HG03135 (cell line): Measurements from ENCODE around the gene PIGQ.

Source experiments
- ATAC-seq: cut with Tn5 transposase; IDR thresholded peaks from one replicate; pipeline ENCODE4 v1.9.1; 2021; ENCODE audit warnings: mild to moderate bottlenecking, moderate library complexity; ENCODE audit not compliant: unreplicated experiment

PIGQ gene

DNA sequence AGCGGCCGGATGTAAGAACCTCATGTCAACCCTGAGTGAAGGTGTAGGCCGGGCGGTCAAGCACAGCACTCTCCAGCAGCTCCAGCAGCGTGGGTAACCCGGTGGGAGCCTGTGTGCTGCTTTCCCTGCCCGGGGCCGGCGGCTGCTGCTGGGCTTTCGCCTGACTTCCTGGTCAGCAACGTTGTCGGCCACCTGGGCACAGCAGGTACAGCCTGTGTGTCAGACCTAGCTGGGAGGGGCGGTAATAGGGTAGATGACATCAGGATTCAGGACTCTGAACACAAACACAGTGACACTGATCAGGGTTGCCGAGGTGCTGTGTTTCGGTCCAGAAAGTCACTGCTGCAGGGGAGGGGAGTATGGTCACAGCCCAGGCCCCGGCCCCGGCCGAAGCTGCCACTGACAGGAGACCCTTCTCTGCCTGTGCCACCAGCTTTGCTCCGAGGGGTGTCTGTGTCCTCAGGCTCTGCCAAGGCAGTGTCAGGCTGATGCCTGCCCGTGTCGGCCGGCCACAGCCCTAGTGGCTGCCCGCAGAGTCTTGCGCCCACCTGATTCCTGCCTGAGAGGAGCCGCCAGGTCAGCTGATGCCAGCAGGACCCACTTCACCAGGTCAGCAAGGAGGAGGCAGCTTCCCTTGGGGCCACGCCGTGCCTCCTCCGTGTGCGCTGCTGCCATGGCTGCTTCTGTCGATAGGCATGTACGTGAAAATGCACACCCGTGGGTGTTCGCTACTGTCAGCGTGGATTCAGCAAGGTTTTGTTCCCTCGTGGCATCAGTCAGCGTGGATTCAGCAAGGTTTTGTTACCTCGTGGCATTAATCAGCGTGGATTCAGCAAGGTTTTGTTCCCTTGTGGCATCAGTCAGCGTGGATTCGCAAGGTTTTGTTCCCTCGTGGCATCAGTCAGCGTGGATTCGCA lies 29.3 kb downstream of the PIGQ start:
- ATAC-seq, result no peak

DNA sequence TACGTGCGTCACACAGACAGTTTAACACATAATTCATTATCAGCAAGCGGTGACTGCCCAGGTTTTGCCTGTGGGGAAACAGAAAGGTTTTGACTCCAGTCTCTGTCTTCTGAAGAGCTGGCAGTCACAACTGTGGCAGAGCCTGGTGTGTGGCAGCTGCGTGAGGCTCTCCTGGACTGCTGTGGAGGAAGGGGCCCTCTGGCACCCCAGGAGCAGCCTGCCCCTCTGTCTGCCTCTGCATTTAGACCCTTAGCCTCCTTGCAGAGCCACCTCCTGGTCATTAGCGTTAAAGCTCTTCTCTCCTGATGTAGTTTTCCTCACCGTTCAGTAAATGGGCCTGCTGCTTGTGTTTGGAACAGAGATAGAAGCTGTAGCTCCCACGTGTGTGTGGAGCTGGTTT lies 31.0 kb downstream of the PIGQ start:
- no peak for ATAC-seq

DNA sequence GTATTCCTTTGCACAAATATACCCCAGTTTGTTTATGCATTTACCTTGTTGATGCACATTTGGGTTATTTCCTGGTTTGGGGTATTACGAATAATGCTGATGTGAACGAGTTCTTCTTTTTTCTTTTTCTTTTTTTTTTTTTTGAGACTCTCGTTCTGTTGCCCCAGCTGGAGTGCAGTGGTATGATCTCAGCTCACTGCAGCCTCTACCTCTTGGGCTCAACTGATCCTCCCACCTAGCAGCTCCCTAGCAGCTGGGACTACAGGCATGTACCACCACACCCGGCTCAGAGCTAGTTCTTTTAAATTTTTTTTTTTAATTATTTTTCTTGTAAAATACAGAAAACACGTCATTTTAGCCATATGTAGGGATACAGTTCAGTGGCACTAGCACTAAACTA lies 34.2 kb downstream of the PIGQ start:
- ATAC-seq, result no peak

DNA sequence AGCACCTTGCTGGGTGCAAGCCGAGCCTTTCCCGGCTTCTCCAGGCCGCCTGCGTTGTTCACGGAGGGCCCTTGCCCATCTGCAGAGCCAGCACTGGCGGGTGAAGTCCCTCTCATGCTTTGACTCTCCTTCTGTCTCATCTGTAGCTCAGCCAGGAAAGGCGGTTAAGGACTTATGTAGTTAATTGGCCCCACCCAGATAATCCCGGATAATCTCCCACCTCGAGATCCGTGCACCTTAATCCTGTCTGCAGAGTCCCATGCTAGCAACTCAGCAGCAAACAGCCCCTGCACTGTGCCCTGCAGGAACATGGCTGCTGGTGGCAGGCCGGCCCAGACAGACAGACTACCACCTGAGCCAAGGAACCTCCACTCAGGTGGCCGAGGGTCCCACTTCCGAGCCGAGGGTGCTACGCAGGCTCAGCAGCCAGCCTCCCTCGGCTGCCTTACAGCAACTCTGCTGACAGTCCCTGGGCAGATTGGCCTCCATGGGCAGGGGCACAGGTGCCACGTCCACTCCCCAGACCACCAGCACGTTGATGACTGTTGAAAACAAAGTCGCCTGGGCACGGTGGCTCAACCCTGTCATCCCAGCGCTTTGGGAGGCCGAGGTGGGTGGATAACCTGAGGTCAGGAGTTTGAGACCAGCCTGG lies 37.0 kb downstream of the PIGQ start:
- ATAC-seq, result no peak

DNA sequence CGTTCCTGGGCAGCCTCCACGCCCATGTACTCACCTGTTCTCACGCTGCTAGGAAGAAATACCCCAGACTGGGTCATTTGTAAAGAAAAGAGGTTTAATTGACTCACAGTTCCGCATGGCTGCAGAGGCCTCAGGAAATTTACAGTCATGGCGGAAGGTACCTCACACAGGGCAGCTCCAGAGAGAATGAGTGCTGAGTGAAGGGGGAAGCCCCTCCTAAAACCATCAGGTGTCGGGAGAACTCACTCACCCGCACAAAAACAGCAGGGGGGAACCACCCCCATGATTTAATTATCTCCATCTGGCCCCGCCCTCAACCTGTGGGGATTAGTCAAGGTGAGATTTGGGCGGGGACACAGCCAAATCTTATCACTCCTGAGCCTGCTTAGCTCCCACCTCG lies 38.3 kb downstream of the PIGQ start:
- ATAC-seq, result no peak

DNA sequence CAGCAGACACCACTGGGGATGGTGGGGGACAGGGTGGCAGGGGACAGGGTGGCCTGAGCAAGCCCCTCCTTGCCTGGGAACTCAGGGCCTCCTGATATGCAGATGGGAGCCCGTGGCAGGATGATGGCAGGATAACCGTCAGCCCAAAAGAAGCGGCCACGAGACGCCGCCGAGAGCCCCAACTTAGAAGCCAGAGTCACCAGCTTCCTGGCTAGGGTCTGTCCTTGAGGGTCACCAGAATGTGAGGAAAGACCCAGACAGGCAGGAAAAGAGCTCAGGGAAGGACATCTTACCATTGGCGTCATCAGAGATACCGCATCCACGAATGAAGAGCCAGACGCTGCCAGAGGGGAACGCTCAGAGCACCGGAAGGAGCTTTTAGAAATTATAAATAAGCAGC lies 39.5 kb downstream of the PIGQ start:
- ATAC-seq, result no peak

DNA sequence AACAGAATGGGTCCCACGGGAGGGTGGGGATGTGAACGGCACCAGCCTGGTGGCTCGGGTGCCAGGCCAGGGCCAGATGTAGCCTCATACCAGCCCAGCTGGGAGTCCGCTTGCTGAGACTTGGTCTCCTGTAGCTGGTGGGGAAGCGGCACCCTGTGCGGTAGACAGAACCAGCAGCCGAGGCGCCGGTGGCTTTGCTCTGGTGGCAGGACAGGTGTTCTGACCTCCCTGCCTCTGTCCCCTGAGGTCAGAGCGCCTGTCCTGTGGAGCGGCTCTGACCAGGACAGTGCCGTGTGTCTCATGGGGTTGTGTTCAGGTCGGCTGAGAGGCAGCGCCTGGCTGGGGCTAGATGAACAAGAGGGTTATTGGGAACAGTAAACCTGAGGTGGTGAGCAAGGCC lies 40.2 kb downstream of the PIGQ start:
- no peak for ATAC-seq

DNA sequence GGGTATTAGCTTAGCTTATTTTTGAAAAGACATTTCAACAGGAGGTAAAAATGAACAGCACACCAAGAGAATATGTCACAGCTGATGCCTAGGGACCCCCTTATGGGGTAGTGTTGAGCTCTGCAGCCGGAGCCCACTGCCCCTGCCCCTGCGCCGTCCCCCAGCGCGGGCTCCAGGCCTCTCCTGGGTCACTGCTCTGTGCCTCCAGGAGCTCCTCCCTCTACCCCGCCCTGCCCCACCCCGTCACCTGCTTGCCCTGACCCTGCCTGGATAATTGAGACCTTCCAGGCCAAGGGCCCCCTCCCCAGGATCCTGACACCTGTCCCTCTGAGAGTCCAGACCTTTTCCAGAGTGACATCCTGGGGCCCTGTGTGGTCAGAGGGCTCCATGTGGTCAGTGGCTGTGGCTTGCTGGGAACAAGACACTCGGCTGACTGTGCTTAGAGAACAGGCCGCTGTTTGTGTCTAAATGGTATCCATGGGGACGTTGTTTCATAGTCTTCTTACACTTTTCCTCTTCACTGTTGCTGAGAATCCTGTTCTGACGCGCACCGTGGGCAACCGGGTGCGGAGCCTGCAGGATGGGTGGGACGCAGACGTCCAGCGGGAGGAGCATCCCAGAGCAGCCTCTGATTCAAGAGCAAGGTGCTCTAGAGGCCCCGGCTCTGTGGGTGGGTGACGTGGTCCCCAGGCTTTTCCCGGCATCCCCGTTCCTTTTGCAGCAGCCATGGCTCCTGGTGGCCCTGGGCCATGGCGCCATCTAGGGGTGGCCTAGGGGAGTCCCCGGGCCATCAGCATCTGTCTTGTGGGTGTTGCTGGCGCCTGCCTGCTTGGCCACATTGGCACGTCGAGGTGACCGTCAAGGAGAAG lies 41.0 kb downstream of the PIGQ start:
- no peak for ATAC-seq

DNA sequence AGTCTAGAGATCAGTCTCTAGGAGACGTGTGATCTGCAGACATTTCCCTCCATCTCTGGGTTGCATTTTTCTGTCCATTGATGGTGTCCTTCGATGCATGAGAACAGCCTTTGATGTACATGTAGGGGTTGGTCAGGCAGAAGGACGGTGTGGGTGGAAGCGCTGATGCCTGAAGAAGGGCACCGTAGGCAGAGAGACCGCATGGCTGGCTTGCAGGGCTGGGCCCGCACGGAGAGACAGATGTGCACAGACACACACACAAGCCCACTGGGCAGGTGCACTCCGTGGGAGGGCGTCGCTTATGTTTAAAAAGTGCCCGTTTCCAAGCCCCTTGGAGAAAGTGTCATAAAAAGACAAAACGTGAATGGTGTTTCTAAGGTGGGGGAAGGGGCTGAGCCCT lies 45.4 kb downstream of the PIGQ start:
- no peak for ATAC-seq

DNA sequence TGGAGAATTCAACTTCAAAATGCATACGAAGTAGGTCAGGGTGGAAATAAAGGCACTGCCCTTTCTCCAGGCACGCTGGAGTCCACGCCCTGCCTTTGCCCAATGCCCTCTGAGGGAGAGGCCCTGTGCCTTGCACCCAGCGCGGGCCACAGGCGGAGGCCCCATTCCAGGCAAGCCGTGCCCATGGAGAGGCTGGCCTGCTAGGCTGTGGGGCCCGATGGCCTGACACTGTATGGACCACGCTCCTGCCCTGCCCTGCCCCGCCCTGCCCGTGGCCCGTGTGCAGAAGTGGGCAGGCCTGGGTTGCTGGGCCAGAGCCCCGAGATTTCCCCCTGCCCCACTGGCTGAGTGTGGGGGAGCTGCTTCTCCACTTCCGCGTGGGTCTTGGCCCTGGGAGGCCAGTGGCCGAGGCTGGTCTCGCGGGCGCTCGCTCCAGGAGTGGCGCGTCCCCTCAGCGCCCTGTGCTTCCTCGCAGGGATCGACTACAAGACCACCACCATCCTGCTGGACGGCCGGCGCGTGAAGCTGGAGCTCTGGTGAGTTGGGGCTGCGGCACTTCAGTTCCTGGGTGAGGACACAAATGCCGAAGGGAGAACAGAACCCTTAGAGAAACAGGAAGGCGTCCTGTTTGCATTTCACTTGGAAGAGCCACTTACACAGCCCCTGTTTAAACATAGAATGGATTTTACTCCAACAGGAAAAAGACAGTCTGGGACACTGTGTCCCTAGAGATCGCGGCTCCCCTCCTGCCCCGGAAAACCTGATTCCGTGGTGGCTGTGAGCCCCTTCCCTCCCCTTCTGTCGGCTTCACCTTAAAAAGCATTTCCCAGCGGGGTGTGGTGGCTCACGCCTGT lies 47.2 kb downstream of the PIGQ start:
- ATAC-seq, result no peak

DNA sequence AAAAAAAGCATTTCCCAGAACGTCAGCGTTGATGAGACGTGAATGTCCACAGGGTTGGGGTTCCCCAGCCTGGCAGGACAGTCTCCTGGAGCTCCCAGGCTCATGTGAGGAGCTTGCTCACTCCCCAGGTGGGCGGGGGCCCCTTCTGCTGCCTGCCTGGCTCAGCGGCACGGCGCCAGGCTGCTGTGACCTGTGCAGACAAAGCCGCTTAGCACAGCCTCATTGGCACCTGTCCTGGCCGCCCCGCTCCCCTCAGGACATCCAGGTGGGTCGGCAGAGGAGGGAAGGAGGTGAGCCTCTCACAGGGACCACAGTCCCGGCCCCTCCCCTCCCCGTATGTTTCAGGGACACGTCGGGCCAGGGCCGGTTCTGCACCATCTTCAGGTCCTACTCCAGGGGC lies 48.1 kb downstream of the PIGQ start:
- ATAC-seq, result no peak

DNA sequence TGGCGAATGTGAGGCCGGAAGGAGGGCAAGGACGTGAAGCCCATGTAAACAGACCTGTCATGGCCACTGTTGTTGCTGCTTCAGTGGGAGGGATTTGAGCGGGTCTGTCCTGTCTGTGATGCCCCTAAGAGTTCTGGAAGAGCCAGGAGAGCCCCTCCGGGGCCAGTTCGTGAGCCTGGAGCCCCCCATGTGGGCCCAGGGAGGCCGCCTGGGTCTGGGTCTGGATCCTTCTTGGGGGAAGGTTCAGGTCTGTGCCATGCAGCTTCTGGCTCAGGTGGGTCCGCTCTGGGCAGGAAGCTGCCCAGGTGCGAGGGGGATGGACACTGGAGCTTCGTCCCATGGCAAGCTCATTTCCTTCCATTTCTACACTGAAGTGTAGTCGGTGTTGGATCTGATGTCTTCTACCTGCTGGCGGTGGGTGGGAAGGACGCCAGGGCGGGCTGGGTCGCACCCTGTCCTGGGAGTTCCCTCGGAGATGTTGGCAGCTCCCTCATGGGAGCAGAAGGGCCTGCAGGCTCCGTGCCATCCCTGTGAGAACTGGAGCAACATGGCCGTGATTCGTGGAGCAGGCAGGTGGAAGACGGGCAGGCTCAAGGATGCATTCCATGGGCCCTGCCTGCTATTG lies 49.8 kb downstream of the PIGQ start:
- no peak for ATAC-seq

DNA sequence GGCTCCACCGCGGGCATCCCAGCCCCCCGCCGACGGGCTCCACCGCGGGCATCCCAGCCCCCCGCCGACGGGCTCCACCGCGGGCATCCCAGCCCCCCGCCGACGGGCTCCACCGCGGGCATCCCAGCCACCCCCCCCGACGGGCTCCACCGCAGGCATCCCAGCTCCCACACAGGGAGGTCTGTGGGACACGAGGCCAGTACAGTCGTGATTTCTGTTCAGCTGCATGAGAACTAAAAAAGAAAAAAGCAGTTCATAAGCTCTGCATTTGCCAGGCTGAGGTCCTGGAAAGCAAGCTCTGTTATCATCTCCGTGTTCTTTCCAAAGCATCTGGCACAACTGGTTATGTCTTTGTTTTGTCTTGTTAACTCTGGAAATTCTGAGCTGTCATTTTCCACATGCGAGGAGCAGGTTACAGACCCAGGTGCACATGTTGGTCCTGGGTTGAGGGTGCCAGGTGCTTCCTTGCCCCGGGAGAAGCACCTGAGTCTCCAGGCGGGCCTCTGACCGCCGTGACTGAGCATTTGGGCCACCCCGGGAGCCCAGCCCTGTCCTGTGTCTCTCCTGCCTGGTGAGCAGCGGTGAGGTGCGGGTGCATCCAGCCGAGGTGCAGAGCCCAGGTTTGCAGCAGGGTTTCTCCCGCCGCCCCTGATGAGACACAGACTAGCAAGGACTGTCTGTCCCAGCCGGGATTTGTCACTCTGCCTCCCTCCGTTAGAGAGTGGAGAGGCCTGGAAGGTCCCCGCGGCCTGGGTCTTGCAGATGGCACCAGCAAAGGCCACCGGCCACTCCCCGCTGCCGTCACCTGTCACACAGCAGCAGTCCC lies 51.1 kb downstream of the PIGQ start:
- ATAC-seq, result no peak

DNA sequence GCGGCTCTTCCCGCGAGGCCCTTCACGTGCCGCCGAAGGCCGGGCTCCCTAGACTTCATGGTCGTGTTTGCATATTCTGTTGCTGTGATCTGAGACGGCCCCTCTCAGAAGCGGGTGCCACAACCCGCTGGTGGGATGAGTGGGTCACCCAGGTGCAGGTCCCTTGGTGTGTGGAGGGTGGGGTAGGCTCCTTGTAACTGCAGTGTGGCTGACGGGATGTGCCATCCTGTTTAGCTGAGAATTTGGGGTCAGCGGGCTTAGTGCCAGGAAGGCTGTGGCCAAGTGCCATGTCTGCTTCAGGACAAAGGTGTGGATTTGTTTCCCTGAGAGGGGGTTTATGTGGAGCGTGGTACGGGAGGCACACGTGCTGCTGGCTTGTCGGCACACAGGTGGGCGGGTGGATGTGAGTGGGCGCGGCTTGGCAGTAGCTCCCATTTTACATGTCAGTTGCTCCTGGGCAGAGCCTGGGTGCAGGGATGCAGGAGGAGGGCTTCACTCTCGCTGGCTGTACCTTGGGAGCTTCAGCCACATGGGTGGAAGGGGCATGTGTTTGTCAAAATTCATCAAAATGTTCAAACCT lies 51.8 kb downstream of the PIGQ start:
- no peak for ATAC-seq

DNA sequence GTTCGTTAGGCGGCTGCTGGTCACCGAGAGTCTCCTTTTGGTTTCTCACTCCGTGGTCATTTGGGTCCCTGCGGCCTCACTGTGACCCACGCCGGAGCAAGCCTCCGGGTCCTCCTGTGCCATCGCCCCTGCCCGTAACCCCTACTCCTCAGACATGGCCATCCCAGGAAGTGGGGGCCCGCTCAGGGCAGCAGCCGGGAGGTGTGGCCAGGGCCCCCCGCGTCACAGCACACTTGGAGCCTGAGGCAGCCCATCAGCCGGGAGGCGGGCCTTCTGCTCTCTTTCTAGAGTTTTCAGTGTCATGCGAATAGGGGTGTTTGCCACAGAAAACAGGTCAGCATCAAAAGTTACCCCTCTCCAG lies 53.1 kb downstream of the PIGQ start:
- no peak for ATAC-seq

DNA sequence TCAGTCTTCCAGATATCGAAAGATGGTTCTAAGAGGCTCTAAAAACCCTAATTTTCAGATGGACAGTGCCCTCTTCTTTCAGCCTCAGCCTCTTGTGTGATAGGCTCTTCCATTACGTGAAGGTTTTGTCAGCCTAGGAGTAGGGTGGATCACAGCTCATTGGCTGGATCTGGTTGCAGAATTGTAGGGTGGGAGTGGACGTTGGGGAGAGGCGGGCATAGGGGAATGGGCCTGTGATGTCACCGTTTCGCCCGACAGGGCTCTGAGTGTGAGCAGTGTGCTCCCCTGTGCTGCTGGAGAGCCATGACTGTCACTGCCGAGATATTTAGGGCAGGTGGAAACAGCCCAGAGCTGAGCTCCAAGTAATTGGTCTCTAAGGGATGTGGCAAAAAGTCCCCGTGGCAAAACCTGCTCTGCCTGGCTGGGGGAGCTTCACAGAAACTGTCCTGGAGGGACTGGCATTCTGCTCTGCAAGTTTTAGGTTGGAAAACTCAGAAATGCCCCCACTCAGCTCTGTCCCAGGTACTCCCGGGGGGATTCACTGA lies 54.8 kb downstream of the PIGQ start:
- ATAC-seq, result no peak

DNA sequence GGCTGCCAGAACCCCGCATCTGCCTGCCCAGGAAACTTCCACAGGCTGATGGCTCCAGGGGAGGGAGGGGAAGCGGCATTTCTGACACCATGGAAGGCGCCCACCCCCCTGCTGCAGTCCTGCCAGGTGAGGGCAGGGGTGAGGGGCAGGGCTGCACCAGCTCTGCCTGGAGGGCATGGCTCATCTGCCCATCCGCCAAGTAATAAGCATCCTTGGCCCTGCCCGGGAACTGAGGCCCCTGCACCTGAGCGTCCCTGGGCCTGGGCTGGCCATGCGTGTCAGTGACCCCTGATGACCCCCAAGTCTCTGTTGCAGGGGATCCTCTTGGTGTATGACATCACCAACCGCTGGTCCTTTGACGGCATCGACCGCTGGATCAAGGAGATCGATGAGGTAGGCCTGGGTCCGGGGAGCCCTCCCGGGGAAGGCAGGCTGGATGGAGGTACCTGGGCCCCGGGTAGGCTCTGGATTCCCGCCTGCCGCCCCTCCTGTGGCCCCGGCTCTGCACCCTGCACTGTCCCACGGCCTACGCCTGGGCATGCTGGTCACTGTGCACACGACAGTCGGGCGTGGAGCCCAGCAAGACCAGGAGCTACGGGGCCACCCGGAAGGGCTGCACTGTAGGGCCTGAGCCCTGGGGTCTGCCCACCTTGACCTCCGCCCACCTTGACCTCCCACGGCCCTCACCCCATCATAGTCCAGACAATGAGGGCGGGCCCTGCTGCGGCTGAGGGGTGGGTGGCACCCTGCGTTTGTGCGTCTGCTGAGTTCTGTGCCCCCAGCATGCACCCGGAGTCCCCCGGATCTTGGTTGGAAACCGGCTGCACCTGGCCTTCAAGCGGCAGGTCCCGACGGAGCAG lies 55.6 kb downstream of the PIGQ start:
- no peak for ATAC-seq
